GM21737 (cell line): ENCODE results near the gene PTGR1.

ENCODE experiments used
- ATAC-seq: cut with Tn5 transposase; IDR thresholded peaks from one replicate; pipeline ENCODE4 v1.9.1; 2021; ENCODE audit warnings: mild to moderate bottlenecking, moderate library complexity; ENCODE audit not compliant: unreplicated experiment

Gene PTGR1

GRCh38 chr9:111548623-111549022 lies 50.8 kb downstream of the PTGR1 start:
- ATAC-seq: no peak

- no peak for ATAC-seq
These were observed 56.8 kb downstream of the PTGR1 start for GRCh38 chr9:111542497-111543254.

DNA sequence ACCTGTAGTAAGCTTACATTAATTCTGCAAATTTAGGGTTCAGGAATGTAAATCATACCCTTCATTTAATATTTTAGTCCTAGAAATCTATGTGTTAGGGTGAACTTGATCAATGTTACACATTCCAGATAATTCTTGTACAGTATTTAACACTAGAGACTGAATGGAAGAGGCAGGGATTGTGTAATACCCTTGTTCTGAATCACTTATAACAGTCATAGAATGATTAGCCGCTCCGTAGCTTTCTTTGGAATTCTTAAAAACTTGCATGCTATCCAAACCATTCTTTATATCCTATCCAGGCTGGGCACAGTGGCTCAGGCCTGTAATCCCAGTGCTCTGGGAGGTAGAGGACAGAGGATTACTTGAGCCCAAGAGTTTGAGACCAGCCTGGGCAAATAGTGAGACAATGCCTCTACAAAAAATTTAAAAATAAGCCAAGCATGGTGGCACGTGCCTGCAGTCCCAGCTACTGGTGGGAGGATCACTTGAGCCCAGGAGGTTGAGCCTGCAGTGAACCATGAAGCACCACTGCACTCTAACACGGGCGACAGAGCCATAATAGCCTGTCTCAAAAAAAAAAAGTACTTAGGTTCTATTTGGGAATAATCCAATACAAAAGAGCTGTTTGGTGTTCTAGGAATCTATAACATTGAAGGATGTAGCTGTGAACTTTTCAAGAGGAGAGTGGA lies 66.2 kb downstream of the PTGR1 start:
- ATAC-seq: no peak

GRCh38 chr9:111531716-111532115 lies 67.7 kb downstream of the PTGR1 start:
- no peak for ATAC-seq

- ATAC-seq: no peak
These were observed 69.7 kb downstream of the PTGR1 start for GRCh38 chr9:111529787-111530186.

GRCh38 chr9:111527347-111527746 lies 72.1 kb downstream of the PTGR1 start:
- no peak for ATAC-seq

GRCh38 chr9:111525056-111525977 lies 74.1 kb downstream of the PTGR1 start, which contains the start of gene ZNF483:
Gene ZNF483 (plus strand): TSS chr9:111525179. CDS start chr9:111527396, 2,217 bp downstream.
- no peak for ATAC-seq

- no peak for ATAC-seq
These were observed 74.8 kb downstream of the PTGR1 start for GRCh38 chr9:111524731-111525055.

DNA sequence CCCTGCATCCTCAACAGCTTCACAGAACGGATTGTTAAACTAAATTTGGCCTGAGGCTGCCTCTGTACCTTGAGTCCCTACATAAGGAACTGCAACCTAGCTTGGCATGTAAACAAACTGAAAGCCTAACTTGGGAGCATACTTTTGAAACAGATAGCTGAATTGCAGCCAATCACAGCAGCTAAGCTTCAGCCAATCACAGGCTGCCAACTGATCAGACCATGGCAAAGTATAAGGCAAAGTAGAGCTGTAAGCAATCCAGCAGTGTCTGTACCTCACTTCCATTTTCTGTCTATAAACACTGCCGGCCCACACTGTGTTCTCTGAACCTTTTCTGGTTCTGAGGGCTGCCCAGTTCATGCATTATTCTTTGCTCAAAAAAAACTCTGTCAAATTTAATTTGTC lies 83.4 kb downstream of the PTGR1 start:
- ATAC-seq: no peak

GRCh38 chr9:111514967-111515366 lies 84.5 kb downstream of the PTGR1 start:
- no peak for ATAC-seq
